ENCODE results near the gene TSSK6.
A peak's percentile ranks its signal among the peaks of the same experiment; 100 is the strongest.

Gene TSSK6

GRCh38 chr19:19544257-19544953, 29.1 kb upstream of the TSSK6 start:
- no peak for DNase-seq

- no peak for DNase-seq
Observed at GRCh38 chr19:19543640-19544039, 28.3 kb upstream of the TSSK6 start.

GRCh38 chr19:19543101-19543500, 27.8 kb upstream of the TSSK6 start:
- no peak for DNase-seq

GRCh38 chr19:19542507-19542906, 27.2 kb upstream of the TSSK6 start:
- no peak for DNase-seq

- peak in 1 of 2 experiments; percentile 33 for DNase-seq
Observed at GRCh38 chr19:19541616-19542015, 26.3 kb upstream of the TSSK6 start.

- peak; percentile 70 to 74 for DNase-seq
Observed at GRCh38 chr19:19540715-19541515, 25.6 kb upstream of the TSSK6 start.

- DNase-seq = peak; percentile 70 to 76
Observed at GRCh38 chr19:19540064-19540714, 24.8 kb upstream of the TSSK6 start.

GRCh38 chr19:19539698-19540063, 24.3 kb upstream of the TSSK6 start:
- DNase-seq = no peak

GRCh38 chr19:19538785-19539166, 23.4 kb upstream of the TSSK6 start:
- DNase-seq = no peak

- DNase-seq = peak; percentile 21 to 44
Observed at GRCh38 chr19:19538061-19538784, 22.9 kb upstream of the TSSK6 start, which contains the start of gene CILP2. CILP2 (plus strand) TSS chr19:19538265; CDS start chr19:19538350, 85 bp downstream.

GRCh38 chr19:19537075-19538048, 22.0 kb upstream of the TSSK6 start:
- DNase-seq = peak in 1 of 2 experiments; percentile 25

- no peak for DNase-seq
Observed at GRCh38 chr19:19535311-19536191, 20.2 kb upstream of the TSSK6 start.

- DNase-seq = no peak
Observed at GRCh38 chr19:19534556-19535265, 19.4 kb upstream of the TSSK6 start.

- DNase-seq = no peak
Observed at GRCh38 chr19:19533841-19534240, 18.5 kb upstream of the TSSK6 start.

- DNase-seq = no peak
Observed at GRCh38 chr19:19532806-19533701, 17.7 kb upstream of the TSSK6 start.

GRCh38 chr19:19531951-19532805, 16.8 kb upstream of the TSSK6 start:
- DNase-seq = peak; percentile 78 to 90

GRCh38 chr19:19530889-19531288, 15.5 kb upstream of the TSSK6 start:
- DNase-seq = no peak

- DNase-seq = no peak
Observed at GRCh38 chr19:19530423-19530804, 15.1 kb upstream of the TSSK6 start.

All from stimulated activated CD4-positive, alpha-beta T cell treated with anti-CD3 and anti-CD28 coated beads, Interleukin-4, amount 100 ng/mL, for 4 hours (primary cell).